Activated CD4-positive, alpha-beta T cell treated with anti-CD3 and anti-CD28 coated beads, Interleukin-2, amount 50 U/mL, for 1 hour (primary cell): ENCODE results near the gene CD72.
"Not testable (repeated sequence)": the region's sequence is repeated elsewhere in the genome, so short reads cannot be mapped to it uniquely, and the experiment has no call there.

Source experiments
- DNase-seq: peaks from one replicate; pipeline ENCODE4 v3.0.0-alpha.2; 2020

CD72 gene

DNA sequence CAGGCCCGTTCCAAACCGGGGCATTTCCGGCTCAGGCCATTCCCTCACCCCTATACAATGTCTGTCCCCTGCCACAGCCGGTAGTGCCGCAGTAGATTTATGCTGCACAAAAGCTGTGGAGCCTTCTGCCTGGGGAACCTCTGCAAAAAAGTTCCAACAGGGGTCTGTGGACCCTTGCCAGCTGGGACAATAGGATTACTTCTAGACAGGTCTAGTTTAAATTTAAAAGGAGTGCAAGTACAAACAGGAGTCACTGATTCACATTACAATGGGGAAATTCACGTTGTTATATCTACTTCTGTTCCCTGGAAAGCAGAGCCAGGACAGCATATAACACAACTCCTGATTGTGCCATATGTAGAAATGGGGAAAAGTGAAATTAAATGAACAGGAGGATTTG lies 34.7 kb downstream of the CD72 start:
- DNase-seq, result not testable (repeated sequence)

DNA sequence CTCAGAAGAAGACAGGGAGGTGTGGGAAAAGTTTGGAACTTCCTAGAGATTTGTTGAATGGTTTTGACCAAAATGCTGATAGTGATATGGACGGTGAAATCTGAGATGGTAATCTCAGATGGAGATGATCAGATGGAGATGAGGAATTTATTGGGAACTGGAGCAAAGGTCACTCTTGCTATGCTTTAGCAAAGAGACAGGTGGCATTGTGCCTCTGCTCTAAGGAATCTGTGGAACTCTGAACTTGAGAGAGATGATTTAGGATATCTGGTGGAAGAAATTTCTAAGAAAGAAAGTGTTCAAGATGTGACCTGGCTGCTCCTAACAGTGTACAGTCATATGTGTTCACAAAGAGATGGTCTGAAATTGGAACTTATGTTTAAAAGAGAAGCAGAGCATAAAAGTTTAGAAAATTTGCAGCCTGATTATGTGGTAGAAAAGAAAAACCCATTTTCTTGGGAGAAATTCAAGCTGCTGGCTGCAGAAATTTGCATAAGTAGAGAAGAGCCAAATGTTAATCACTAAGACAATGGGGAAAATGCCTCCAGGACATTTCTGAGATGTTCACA lies 38.5 kb downstream of the CD72 start:
- not testable (repeated sequence) for DNase-seq

GRCh38 chr9:35579130-35579529 lies 39.1 kb downstream of the CD72 start:
- DNase-seq, result no peak

DNA sequence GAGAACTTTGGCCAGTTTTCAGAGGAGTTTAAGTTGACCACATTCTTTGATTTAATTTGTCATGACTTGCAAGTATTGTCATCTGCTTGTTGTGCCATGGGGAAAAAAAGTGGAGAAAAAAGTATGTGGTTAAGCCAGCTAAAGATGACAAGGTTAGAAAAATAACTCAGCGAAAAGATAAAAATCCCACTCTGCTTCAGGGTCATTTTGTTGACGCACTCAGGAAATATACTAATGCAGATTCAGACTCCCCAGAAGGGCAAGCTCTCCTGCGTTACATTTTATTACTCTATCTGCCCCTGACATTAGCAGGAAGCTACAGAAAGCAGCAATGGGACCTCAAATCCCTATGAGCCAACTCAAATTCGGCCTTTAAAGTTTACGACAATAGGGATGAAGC lies 40.7 kb downstream of the CD72 start:
- DNase-seq, result no peak

GRCh38 chr9:35575478-35575877 lies 42.7 kb downstream of the CD72 start:
- DNase-seq, result no peak

DNA sequence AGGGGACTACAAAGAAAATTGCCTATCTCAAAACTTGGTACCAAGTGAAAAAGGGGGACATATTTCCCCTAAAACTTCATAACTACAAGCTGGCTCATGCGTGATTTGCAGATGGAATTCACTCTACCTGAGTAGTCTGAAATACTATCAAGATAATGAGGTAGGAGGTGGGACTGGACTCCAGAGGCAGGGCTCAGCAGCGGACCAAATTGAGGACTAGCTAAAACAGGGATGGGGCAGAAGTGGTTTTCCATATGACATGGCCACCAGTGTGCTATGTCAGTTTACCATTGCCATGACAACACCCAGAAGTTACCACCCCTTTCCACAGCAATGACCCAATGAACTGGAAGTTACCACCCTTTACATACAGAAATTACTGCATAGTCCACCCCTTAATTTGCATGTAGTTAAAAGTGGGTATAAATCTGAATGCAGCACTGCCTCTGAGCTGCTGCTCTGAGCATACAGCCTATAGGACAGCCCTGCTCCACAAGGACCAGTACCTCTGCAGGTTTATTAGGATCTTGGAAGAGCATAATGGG lies 43.6 kb downstream of the CD72 start:
- no peak for DNase-seq

GRCh38 chr9:35570709-35571504 lies 47.3 kb downstream of the CD72 start:
- no peak for DNase-seq

- no peak for DNase-seq
These were observed 49.0 kb downstream of the CD72 start for GRCh38 chr9:35569206-35569605.

DNA sequence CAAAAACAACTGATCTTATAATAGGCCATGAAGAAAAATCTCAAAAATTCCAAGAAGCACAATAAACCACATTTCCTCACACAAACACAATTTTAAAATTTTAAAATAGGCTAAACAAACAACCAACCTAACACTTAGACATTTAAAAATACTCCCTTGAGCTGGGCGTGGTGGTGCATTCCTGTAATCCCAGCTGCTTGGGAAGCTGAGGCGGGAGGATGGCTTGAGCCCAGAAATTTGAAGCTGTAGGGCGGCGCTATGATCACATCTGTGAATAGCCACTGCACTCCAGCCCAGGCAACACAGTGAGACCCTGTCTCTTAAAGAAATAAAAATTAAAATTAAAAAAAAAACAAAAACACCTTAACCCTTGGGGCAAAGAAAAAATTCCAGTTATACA lies 50.0 kb downstream of the CD72 start:
- DNase-seq, result no peak

DNA sequence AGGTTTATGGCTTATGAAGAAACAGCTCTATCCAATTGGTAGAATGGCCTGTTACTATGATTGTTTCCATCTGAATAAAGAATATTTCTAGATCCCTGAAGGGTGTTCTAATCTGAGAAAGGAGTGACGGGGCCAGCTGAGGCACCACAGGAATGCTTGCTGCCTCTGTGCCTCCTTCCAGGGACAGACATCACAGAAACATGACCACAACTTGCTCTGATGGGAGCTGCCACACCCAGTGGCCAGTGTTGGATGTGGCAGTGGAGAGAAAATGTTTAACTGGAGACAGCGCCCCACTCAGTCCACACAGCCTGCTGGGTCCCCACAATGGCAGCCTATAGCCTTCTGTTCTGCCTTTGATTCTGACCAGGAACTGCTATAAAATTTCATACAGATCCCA lies 51.8 kb downstream of the CD72 start:
- no peak for DNase-seq

GRCh38 chr9:35564658-35565061 lies 53.6 kb downstream of the CD72 start:
- no peak for DNase-seq

- no peak for DNase-seq
These were observed 54.4 kb downstream of the CD72 start for GRCh38 chr9:35563791-35564197.

DNA sequence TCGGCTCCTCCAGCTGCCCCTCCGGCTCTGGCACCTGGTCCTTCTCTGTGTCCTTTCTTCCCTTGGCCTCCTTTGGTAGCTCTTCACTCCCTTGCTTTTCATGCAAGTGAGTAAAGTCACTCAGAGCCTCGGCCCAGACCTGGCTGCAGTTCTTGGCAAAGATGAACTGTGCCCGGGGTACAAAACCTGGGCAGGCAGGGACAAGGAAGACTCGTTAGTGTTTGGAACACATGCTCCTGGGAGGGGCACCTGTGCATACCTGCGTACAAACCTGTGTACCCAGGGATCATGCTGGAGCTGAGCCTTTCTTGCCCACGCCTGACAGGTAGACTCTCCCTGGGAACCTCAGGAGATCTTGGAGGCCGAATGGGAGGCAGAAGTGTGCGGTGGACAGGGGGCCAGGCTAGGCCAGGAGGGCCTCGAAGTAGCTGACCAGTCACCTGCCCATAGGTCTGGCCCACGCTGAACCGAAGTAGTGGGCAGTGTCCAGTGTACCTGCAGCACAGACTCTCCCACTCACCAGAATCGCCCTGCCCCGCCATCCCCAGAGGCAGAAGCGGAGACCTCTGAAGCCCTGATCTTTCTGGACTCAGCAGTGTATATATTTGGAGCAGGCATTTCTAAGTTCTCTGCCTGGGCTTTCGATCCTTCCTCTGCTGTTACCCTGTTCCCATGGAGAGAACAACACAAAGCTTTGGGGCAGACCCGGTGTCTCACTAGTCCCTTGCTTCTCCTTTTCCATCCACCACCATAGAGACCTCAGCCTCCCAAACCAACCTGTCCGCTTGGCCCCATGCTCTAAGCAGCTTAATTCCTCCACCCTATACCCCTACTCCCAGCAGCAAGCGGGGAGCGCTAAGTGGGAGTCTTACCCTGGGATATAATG lies 55.1 kb downstream of the CD72 start:
- DNase-seq, result no peak

GRCh38 chr9:35561468-35562261 lies 56.5 kb downstream of the CD72 start:
- no peak for DNase-seq

GRCh38 chr9:35560625-35561337 lies 57.4 kb downstream of the CD72 start:
- DNase-seq, result no peak
